ENCODE results near the gene HLA-E.
A peak's percentile ranks its signal among the peaks of the same experiment; 100 is the strongest.
"Not testable (repeated sequence)": the region's sequence is repeated elsewhere in the genome, so short reads cannot be mapped to it uniquely, and the experiment has no call there.

The HLA-E gene

GRCh38 chr6:30480536-30481156, 8.7 kb upstream of the HLA-E start:
- no peak for DNase-seq (ENCODE audit: low read depth in 2 of 2, low spot score in 1 of 2)

- no peak for DNase-seq (ENCODE audit: low read depth in 2 of 2, low spot score in 1 of 2)
Observed at GRCh38 chr6:30481211-30481964, 7.9 kb upstream of the HLA-E start.

GRCh38 chr6:30481965-30482644, 7.2 kb upstream of the HLA-E start:
- DNase-seq (ENCODE audit: low read depth in 2 of 2, low spot score in 1 of 2): peak; percentile 53 to 68

- no peak for DNase-seq (ENCODE audit: low read depth in 2 of 2, low spot score in 1 of 2)
Observed at GRCh38 chr6:30483677-30484279, 5.5 kb upstream of the HLA-E start.

GRCh38 chr6:30485236-30485635, 4.1 kb upstream of the HLA-E start:
- no peak for DNase-seq (ENCODE audit: low read depth in 2 of 2, low spot score in 1 of 2)

GRCh38 chr6:30487926-30488325, 1.4 kb upstream of the HLA-E start:
- DNase-seq (ENCODE audit: low read depth in 2 of 2, low spot score in 1 of 2): no peak

GRCh38 chr6:30488697-30489080, 620 bp upstream of the HLA-E start:
- not testable (repeated sequence) for DNase-seq (ENCODE audit: low read depth in 2 of 2, low spot score in 1 of 2)

GRCh38 chr6:30490026-30490876, 942 bp downstream of the HLA-E start:
- DNase-seq (ENCODE audit: low read depth in 2 of 2, low spot score in 1 of 2): peak; percentile 64 to 72

GRCh38 chr6:30491291-30491953, 2.1 kb downstream of the HLA-E start:
- not testable (repeated sequence) for DNase-seq (ENCODE audit: low read depth in 2 of 2, low spot score in 1 of 2)

GRCh38 chr6:30491991-30492952, 3.0 kb downstream of the HLA-E start:
- DNase-seq (ENCODE audit: low read depth in 2 of 2, low spot score in 1 of 2): no peak

- DNase-seq (ENCODE audit: low read depth in 2 of 2, low spot score in 1 of 2): no peak
Observed at GRCh38 chr6:30493643-30494250, 4.4 kb downstream of the HLA-E start.

GRCh38 chr6:30494291-30494861, 5.1 kb downstream of the HLA-E start:
- no peak for DNase-seq (ENCODE audit: low read depth in 2 of 2, low spot score in 1 of 2)

- DNase-seq (ENCODE audit: low read depth in 2 of 2, low spot score in 1 of 2): not testable (repeated sequence)
Observed at GRCh38 chr6:30495060-30495459, 5.8 kb downstream of the HLA-E start.

- DNase-seq (ENCODE audit: low read depth in 2 of 2, low spot score in 1 of 2): no peak
Observed at GRCh38 chr6:30495993-30496392, 6.7 kb downstream of the HLA-E start.

GRCh38 chr6:30497261-30497599, 7.9 kb downstream of the HLA-E start:
- not testable (repeated sequence) for DNase-seq (ENCODE audit: low read depth in 2 of 2, low spot score in 1 of 2)

GRCh38 chr6:30497714-30498113, 8.4 kb downstream of the HLA-E start:
- DNase-seq (ENCODE audit: low read depth in 2 of 2, low spot score in 1 of 2): no peak

- not testable (repeated sequence) for DNase-seq (ENCODE audit: low read depth in 2 of 2, low spot score in 1 of 2)
Observed at GRCh38 chr6:30498705-30499104, 9.4 kb downstream of the HLA-E start.

Measured in stimulated activated CD8-positive, alpha-beta memory T cell treated with anti-CD3 and anti-CD28 coated beads, Interleukin-4, amount 100 ng/mL, for 1 hour (primary cell).